GM23338 (cell line): ENCODE data around the gene SH2D4B. TPM values are rescaled to one million over a fixed set of nuclear protein-coding genes. Genes with fewer than 3 reads are reported as not detected.

ENCODE experiments used
- ATAC-seq: fragments of 200-7000 bp; cut with Tn5 transposase; 3 replicates; pipeline ENCODE4 v1.9.1; 2020
- DNase-seq: peaks from one replicate; pipeline ENCODE4 v3.0.0-alpha.2; 2015; ENCODE audit warnings: low spot score
- H2AFZ ChIP-seq: fragments of 200-600 bp; sonication (generic); 2 replicates; pipeline ENCODE4 v1.8.0; 2016; ENCODE audit warnings: antibody characterized with exemption, mild to moderate bottlenecking, moderate library complexity
- H3F3A ChIP-seq: fragments of 200-600 bp; sonication (generic); replicated peaks from 2 replicates; pipeline ENCODE4 v1.8.0; 2017; ENCODE audit warnings: antibody characterized with exemption, mixed run types, low read depth
- H3K27ac ChIP-seq: fragments of 200-600 bp; sonication (generic); 2 replicates; pipeline ENCODE4 v1.6.1; 2016; ENCODE audit warnings: low read depth
- H3K27me3 ChIP-seq: fragments of 200-600 bp; sonication (generic); 2 replicates; pipeline ENCODE4 v1.8.0; 2016; ENCODE audit warnings: mild to moderate bottlenecking, mixed run types, moderate library complexity; ENCODE audit not compliant: insufficient read depth
- H3K36me3 ChIP-seq: fragments of 200-600 bp; sonication (generic); 2 replicates; pipeline ENCODE4 v1.8.0; 2016; ENCODE audit warnings: mild to moderate bottlenecking; ENCODE audit not compliant: insufficient read depth
- H3K4me1 ChIP-seq: fragments of 200-600 bp; sonication (generic); 2 replicates; pipeline ENCODE4 v1.8.0; 2016; ENCODE audit warnings: mild to moderate bottlenecking, moderate library complexity; ENCODE audit not compliant: insufficient read depth
- H3K4me2 ChIP-seq: fragments of 200-600 bp; sonication (generic); 2 replicates; pipeline ENCODE4 v1.7.1; 2017; ENCODE audit warnings: mixed run types
- H3K4me3 ChIP-seq: fragments of 200-600 bp; sonication (generic); 2 replicates; pipeline ENCODE4 v1.6.1; 2016; ENCODE audit warnings: mixed run types
- H3K79me2 ChIP-seq: fragments of 200-600 bp; sonication (generic); replicated peaks from 2 replicates; pipeline ENCODE4 v1.8.0; 2017; ENCODE audit warnings: mild to moderate bottlenecking; ENCODE audit not compliant: insufficient read depth
- H3K9me2 ChIP-seq: fragments of 200-600 bp; sonication (generic); 2 replicates; pipeline ENCODE4 v1.8.0; 2017; ENCODE audit not compliant: insufficient read depth
- H4K20me1 ChIP-seq: fragments of 200-600 bp; sonication (generic); replicated peaks from 2 replicates; pipeline ENCODE4 v1.8.0; 2017; ENCODE audit warnings: mild to moderate bottlenecking; ENCODE audit not compliant: insufficient read depth
- H3K27ac Mint-ChIP-seq: 2 replicates; pipeline ENCODE4 v1.8.0; 2020; ENCODE audit warnings: inconsistent platforms, mild to moderate bottlenecking, moderate library complexity, mixed read lengths
- H3K27me3 Mint-ChIP-seq: 3 replicates; pipeline ENCODE4 v1.8.0; 2022; ENCODE audit warnings: low read depth, mild to moderate bottlenecking, moderate library complexity, mixed read lengths, inconsistent platforms; ENCODE audit not compliant: insufficient read depth, poor library complexity
- H3K36me3 Mint-ChIP-seq: 3 replicates; pipeline ENCODE4 v1.8.0; 2021; ENCODE audit warnings: low read depth, mild to moderate bottlenecking, inconsistent platforms, moderate library complexity, mixed read lengths
- H3K4me1 Mint-ChIP-seq: 3 replicates; pipeline ENCODE4 v1.8.0; 2020; ENCODE audit warnings: mild to moderate bottlenecking, inconsistent platforms, mixed read lengths
- H3K4me3 Mint-ChIP-seq: 3 replicates; pipeline ENCODE4 v1.8.0; 2021; ENCODE audit warnings: moderate library complexity, mild to moderate bottlenecking, inconsistent platforms, mixed read lengths
- H3K9me3 Mint-ChIP-seq: 3 replicates; pipeline ENCODE4 v1.8.0; 2020; ENCODE audit warnings: moderate library complexity, mild to moderate bottlenecking, inconsistent platforms, mixed read lengths
- CTCF ChIP-seq, 2 experiments: fragments of 200-600 bp in 1 of 2; sonication (generic) in 1 of 2; conservative IDR thresholded peaks; 2 replicates each; pipeline versions ENCODE4 v1.5.1 to v1.6.1; 2016 to 2017; ENCODE audit warnings: antibody characterized with exemption in 2 of 2, low read depth in 2 of 2, mild to moderate bottlenecking in 2 of 2, moderate library complexity in 1 of 2
- ZNF114 ChIP-seq: fragments of 250-450 bp; sonication (Bioruptor Pico); IDR thresholded peaks from 2 replicates; pipeline ENCODE4 v1.5.0; 2020; ENCODE audit warnings: mild to moderate bottlenecking, moderate library complexity
- polyA plus RNA-seq: library from polyadenylated mRNA; unstranded; fragments of >200 nt; fragmentation: Nextera tagmentation; extraction: Ambion mirVana; gene quantifications from 2 replicates; pipeline ENCODE4 v1.2.1, GENCODE V29; 2016
- total RNA-seq: library from RNA; depleted of rRNA; stranded (reverse); fragments of >200 nt; shearing (Covaris generic); gene quantifications from 2 replicates; pipeline ENCODE4 v1.2.3, GENCODE V29; 2014; rRNA removed

The SH2D4B gene
- total and polyA plus RNA-seq, 2 experiments from 2014 or later, result 0.08 TPM; not detected in 1

- Histone ChIP-seq H3K79me2 (no peaks in the 10 kb centered on the region), H3K4me2 (no peak overlapping the region), H3F3A (no peaks in the 10 kb centered on the region), H3K36me3 (no peaks in the 10 kb centered on the region), H2AFZ (no peak overlapping the region), H4K20me1 (no peaks in the 10 kb centered on the region), H3K9me2 (no peaks in the 10 kb centered on the region; the same call in 1 of the 2 replicates), H3K27ac (no peak overlapping the region), H3K27me3 (no peaks in the 10 kb centered on the region), H3K4me1 (0 out of 2 replicates have a peak, but pooled peaks cover 2% of the 10 kb centered on the region), H3K4me3 (no peak overlapping the region)
- DNase-seq, result no peak
- no peak overlapping the region for H3K27ac Mint-ChIP-seq
- no peaks in the 10 kb centered on the region; the same call in 2 of the 3 replicates for H3K4me1 Mint-ChIP-seq
- peaks cover 3% of the 10 kb centered on the region for H3K27me3 Mint-ChIP-seq
- H3K9me3 Mint-ChIP-seq, result no peaks in the 10 kb centered on the region; the same call in 2 of the 3 replicates
- no peak for ATAC-seq
- no peaks in the 10 kb centered on the region for H3K36me3 Mint-ChIP-seq
- H3K4me3 Mint-ChIP-seq, result no peak overlapping the region
- TF ChIP-seq ZNF114 (CRISPR knock-in tag) (no peak), CTCF (conservative IDR thresholded peaks at IDR 0.05; ENCODE audit: low read depth in 2 of 2) (peak in 1 of 2 experiments; percentile 56; a peak in 2 of 4 replicates)
These were observed 157.2 kb downstream of the SH2D4B start for GRCh38 chr10:80694930-80695329.

Other genes starting within 250 kb of the SH2D4B start
- gene MAT1A, start 248.2 kb upstream of the SH2D4B start, total RNA-seq, result 6.5 and 8.0 TPM in 2 replicates
- 0.97 and 1.3 TPM in 2 replicates for gene MAT1A, start 248.2 kb upstream of the SH2D4B start, polyA plus RNA-seq
- gene DYDC1, start 181.1 kb upstream of the SH2D4B start, total RNA-seq, result 2.1 TPM in 1 of 2 replicates, not detected in the other
- gene DYDC1, start 181.1 kb upstream of the SH2D4B start, polyA plus RNA-seq, result 1.7 TPM in 1 of 2 replicates, not detected in the other
- gene DYDC2, start 181.1 kb upstream of the SH2D4B start, total RNA-seq, result 1.7 and 8.1 TPM in 2 replicates
- 9.0 and 10.3 TPM in 2 replicates for gene DYDC2, start 181.1 kb upstream of the SH2D4B start, polyA plus RNA-seq
- gene PRXL2A, start 129.4 kb upstream of the SH2D4B start, total RNA-seq, result 31.8 and 40.1 TPM in 2 replicates
- gene PRXL2A, start 129.4 kb upstream of the SH2D4B start, polyA plus RNA-seq, result 46.8 and 51.7 TPM in 2 replicates
- gene TSPAN14, start 83.6 kb upstream of the SH2D4B start, total RNA-seq, result 31.8 and 40.7 TPM in 2 replicates
- 17.1 and 17.9 TPM in 2 replicates for gene TSPAN14, start 83.6 kb upstream of the SH2D4B start, polyA plus RNA-seq